A549 (cell line): ENCODE data around the gene RASSF6.

Experiments used
- BHLHE40 ChIP-seq: IDR thresholded peaks from 2 replicates; pipeline ENCODE4 v1.6.1; 2012; ENCODE audit warnings: low read depth, low read length, inconsistent platforms
- CEBPB ChIP-seq, 2 experiments: fragments of >200 bp in 1 of 2; sonication (Bioruptor Twin) in 1 of 2; formaldehyde crosslinking in 1 of 2; IDR thresholded peaks; 2 replicates each; pipeline ENCODE4 v1.6.1; 2012 to 2016
- CHD2 ChIP-seq: fragments of 150-350 bp; IDR thresholded peaks from 2 replicates; pipeline ENCODE4 v1.6.1; 2014; ENCODE audit warnings: low read length; ENCODE audit not compliant: partially characterized antibody
- CTCF ChIP-seq: fragments of >200 bp; sonication (Bioruptor Twin); formaldehyde crosslinking; IDR thresholded peaks from 3 replicates; pipeline ENCODE4 v1.5.1; 2016
- ELK1 ChIP-seq: fragments of 150-350 bp; IDR thresholded peaks from 2 replicates; pipeline ENCODE4 v1.6.1; 2014; ENCODE audit warnings: low read depth, mild to moderate bottlenecking, low read length
- EP300 ChIP-seq, 2 experiments: fragments of >200 bp; sonication (Bioruptor Twin); formaldehyde crosslinking; IDR thresholded peaks; 2 replicates in 1 of 2; 3 replicates in 1 of 2; pipeline ENCODE4 v1.6.1; 2016 to 2017
- PHF8 ChIP-seq: fragments of 200-600 bp; sonication (generic); IDR thresholded peaks from 2 replicates; pipeline ENCODE4 v1.6.1; 2016; ENCODE audit warnings: low read depth, mild to moderate bottlenecking, antibody characterized with exemption, moderate library complexity, borderline replicate concordance
- POLR2A ChIP-seq: IDR thresholded peaks from 2 replicates; pipeline ENCODE4 v1.6.1; 2012; ENCODE audit warnings: mild to moderate bottlenecking, low read length
- RAD21 ChIP-seq, 2 experiments: fragments of >200 bp in 1 of 2; sonication (Bioruptor Twin) in 1 of 2; formaldehyde crosslinking in 1 of 2; IDR thresholded peaks in 1 of 2; conservative IDR thresholded peaks in 1 of 2; 2 replicates in 1 of 2; 3 replicates in 1 of 2; pipeline ENCODE4 v1.6.1; 2012 to 2018; ENCODE audit warnings: inconsistent platforms in 1 of 2
- TFCP2L1 ChIP-seq: fragments of 250-450 bp; sonication (Bioruptor Pico); IDR thresholded peaks from 2 replicates; pipeline ENCODE4 v1.5.0; 2021; ENCODE audit warnings: mild to moderate bottlenecking

GRCh38 chr4:73621357-73621756 lies 1.1 kb upstream of the RASSF6 start:
- TF ChIP-seq POLR2A, result no peak
- no peak for TF ChIP-seq CTCF
- TF ChIP-seq ELK1, result no peak
- no peak for TF ChIP-seq EP300 (IDR thresholded peaks at IDR 0.05)
- no peak for TF ChIP-seq CHD2
- no peak for TF ChIP-seq CEBPB (IDR thresholded peaks at IDR 0.05)
- TF ChIP-seq BHLHE40, result no peak
- no peak for TF ChIP-seq TFCP2L1 (CRISPR knock-in tag)
- TF ChIP-seq RAD21 (conservative IDR thresholded peaks at IDR 0.05 in 1 of 2, IDR thresholded peaks at IDR 0.05 in 1 of 2), result no peak
- TF ChIP-seq PHF8, result no peak
